Measurements from ENCODE around the gene PCMT1. TPM values are rescaled to one million over a fixed set of nuclear protein-coding genes. Genes with fewer than 3 reads are reported as not detected.
"Not testable (repeated sequence)": the region's sequence is repeated elsewhere in the genome, so short reads cannot be mapped to it uniquely, and the experiment has no call there.

The PCMT1 gene
- total RNA-seq, 2 donors from 2014 or later = 50.4 to 69.9 TPM

DNA sequence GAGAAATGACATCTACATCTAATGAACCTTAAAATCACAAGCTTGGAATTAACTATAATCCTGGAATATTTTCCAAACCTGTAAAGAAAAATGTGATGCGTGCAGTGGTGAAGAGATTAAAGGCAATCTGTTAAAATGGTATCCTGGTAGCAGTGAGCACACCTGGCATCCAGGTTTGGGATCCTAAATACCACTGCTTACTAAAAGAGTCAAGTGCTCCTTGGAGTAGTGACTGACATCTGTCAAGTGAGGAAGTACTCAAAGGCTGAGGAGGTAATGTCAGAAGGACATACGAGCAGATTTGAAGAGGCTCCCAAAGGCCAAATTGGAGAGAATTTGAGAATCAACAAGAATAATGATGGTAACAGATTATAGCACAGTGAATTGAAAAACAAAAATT lies 32.8 kb downstream of the PCMT1 start:
- DNase-seq (ENCODE audit: low spot score) = no peak
- intact Hi-C loops (cut with DNase I) = no loop called here

DNA sequence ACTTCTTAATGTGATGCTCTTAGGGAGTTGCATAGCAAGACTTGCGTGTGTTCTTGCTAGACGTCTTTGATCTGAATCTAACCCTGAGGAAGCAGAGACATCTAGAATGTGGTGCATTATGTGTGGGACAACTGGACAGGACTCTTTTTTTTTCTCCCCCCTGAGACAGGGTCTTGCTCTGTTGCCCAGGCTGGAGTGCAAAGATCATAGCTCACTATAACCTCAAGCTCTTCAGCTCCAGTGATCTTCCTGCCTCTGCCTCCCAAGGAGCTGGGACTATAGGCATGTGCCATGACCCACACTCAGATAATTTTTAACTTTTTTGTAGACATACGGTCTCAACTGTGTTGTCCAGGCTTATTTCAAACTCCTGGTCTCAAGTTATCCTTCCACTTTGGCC lies 34.0 kb downstream of the PCMT1 start:
- intact Hi-C loops (cut with DNase I) = no loop called here
- DNase-seq (ENCODE audit: low spot score) = no peak

DNA sequence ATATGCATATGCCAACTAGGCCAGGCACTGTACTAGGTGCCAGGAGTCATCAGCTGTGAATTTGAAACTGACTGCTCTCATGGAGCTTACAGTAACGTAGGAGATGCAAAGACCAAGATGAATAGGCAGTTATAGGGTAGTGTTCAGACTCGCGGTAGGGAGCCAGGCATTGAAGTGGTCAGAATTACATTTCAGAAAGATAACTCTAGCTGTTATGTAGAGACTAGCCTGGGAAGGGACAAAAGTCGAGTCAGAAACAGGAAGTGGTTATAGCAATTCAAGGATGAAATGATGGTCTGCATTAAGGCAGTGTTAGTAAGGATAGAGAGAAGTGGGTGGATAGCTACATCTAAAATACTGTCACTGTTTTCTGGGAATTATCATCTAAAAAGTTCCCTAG lies 56.6 kb downstream of the PCMT1 start:
- DNase-seq (ENCODE audit: low spot score) = no peak
- intact Hi-C loops (cut with DNase I) = no loop called here

DNA sequence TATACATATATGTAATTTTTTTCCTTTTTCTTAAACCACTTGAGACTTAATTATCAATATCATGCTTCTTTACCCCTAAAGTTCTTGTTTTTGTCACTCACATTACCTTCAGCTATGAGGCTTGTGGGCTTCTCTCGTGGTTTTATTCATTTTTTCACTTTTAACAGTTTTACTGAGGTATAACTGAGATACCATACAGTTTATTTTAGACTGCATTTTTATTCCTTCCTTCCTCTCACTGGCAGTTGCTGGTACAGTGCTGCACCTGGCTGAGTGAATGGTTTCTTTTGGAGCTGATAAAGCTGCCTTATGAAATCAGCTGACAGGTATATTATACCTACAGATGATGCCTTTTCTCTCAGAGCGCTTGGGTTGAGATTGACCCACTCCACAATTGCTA lies 60.3 kb downstream of the PCMT1 start:
- DNase-seq (ENCODE audit: low spot score) = no peak
- intact Hi-C loops (cut with DNase I) = no loop called here

DNA sequence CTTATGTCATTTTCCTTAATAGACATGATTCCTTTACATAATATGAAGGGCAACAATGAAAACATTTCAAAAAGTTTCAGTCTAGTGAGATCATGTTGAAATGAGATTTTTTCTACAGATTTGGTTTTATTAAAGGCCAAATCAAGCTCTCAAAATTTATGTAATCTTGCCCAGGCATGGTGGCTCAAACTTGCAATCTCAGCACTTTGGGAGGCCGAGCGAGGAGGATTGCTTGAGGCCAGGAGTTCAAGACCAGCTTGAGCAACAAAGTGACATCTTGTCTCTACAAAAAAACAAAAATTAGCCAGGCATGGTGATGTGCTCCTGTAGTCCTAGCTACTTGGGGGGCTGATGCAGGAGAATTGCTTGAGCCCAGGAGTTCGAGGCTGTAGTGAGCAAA lies 63.8 kb downstream of the PCMT1 start:
- intact Hi-C loops (cut with DNase I) = no loop called here
- no peak for DNase-seq (ENCODE audit: low spot score)

DNA sequence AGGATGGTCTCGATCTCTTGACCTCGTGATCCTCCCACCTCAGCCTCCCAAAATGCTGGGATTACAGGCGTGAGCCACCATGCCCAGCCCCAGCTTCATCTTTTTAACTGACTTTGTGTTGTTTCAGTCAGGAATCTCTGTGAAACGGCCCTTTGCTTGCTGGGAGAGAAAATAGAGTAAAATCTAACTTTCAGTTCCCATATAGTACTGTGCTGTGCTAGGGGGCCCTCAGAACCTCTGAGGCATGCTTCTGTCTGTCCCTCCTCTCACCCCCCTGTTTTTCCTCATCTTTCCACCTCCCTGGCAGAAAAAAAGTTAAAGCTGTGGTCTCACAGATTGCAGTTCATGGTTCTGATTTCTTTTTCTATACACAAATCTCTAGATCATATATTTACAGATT lies 66.2 kb downstream of the PCMT1 start:
- intact Hi-C loops (cut with DNase I) = no loop called here

DNA sequence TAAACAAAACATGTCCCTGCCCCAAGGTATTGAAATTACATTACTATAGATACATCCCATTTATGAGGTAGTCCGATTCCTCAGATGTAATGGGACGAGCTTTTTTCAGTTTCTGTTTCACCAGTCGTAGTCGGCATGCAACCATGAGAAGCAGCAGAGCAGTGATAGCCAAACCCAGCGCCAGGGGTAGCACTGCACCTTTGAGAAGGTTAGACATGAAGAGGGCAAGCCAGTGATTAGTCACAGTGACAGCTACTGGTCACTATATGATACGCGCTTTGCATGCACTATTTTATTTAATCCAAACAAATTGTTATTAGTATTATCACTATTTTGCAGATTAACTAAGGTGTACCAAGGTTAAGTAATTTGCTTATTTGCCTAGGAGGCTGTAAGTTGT lies 71.0 kb downstream of the PCMT1 start:
- intact Hi-C loops (cut with DNase I) = no loop called here
- no peak for DNase-seq (ENCODE audit: low spot score)

More for the DNA sequence above, 66.2 kb downstream of the PCMT1 start:
- no peak for DNase-seq (ENCODE audit: low spot score)

DNA sequence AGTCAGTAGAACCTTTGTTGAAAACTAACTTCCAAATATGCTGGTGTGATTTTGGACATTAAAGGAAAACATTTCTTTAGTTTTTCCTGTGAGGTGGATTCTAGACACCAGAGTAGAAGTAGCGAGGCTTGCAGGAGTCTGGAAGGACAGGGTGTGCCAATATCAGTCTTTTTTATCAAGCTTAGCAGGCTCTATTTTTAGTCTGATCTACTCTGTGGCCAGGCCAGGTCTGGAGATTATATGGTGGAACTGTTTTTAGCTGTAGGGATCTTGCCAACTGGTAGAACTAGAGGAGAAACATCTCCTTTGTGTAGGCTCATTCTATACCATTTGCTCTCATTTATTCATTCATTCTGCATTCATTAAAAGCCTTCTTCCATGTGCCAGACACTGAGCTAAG lies 72.0 kb downstream of the PCMT1 start:
- intact Hi-C loops (cut with DNase I) = no loop called here
- DNase-seq (ENCODE audit: low spot score) = no peak

DNA sequence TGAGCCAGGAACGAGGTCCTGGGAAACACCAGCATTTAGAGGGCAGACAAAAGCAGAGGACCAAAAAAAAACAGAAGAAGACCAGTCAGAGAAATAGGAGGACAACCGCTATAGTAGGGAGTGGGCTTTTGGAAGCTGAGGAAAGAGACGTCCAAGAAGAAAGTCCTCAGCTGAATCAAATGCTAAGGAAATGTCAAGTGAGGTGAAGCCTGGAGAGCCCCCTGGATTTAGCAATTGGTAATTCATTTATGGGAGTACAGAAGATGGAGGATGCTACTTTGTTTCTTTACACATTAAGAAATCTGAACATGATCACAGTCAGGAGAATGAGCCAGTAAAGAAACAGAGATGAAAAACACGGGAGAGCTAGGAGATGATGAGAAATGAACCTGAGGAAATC lies 73.5 kb downstream of the PCMT1 start:
- intact Hi-C loops (cut with DNase I) = no loop called here
- DNase-seq (ENCODE audit: low spot score) = no peak

DNA sequence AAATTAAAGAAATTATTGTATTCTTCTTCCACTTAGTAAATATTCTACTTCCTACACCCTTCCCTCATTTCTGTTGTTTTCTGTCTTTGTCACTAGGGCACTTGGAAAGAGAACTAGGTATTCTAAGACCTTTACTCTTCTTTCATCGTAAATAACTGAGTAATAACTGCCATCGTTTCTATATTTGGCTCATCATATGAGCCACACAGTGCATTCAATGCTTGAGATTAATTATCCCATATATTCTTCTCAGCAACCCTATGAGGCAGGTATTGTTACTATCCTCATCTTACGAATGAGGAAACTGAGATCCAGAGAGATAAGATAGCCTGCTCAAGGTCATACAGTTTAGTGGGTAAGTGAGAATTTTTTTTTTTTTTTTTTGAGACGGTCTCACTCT lies 75.8 kb downstream of the PCMT1 start:
- DNase-seq (ENCODE audit: low spot score) = no peak
- intact Hi-C loops (cut with DNase I) = no loop called here

DNA sequence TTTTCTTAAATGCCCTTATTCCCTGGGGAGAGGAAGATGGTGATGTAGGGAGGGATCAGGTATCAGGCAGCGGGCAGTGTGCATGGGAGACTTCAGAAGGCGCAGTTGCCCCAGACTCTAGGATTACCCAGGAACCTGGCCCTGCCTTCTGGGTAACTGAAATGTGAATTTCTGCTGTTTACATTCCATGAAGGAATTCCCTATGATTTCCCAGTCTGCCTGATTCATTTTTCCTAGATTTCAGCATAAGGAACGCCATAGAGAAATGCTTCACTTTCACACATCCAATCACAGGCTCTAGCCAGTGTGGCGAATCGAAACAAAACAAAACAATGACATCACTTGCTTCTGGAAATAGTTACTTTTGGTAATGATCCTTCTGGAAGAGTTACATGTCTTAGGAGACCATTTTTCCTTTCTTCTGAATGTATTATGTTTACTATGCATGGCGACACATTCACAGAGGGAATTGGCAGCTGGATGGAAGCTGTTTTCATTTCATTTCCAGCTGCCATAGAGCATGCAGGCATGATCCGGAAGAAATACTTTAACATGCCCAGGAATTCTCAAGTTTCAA lies 81.3 kb downstream of the PCMT1 start:
- intact Hi-C loops (cut with DNase I) = loop anchor here in 1 of 2 donors (1.0 kb wide), 1 partner anchor 14 kb away; no protein-coding TSS in a partner anchor
- DNase-seq (ENCODE audit: low spot score) = no peak

DNA sequence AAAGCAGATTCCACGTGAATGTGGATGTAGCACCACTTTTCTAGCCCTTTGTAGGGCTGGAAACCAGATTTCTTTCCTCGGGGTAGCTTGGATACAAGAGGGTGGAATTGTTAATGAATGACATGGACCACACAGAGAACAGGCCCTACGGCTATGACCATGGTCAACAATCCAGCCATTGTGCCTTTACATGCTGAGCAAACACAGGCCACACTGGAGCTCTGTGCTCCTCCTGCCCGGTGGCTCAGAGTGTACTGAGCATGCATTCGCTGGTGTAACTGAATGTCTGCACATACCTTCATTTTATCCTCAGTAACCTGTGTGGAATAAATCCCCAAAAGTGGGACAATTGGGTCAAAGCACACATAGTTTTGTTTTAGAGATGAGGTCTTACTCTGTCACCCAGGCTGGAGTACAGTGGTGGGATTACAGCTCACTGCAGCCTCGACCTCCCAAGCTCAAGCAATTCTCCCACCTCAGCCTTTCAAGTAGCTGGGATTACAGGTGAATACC lies 81.8 kb downstream of the PCMT1 start:
- no peak for DNase-seq (ENCODE audit: low spot score)
- intact Hi-C loops (cut with DNase I) = no loop called here

DNA sequence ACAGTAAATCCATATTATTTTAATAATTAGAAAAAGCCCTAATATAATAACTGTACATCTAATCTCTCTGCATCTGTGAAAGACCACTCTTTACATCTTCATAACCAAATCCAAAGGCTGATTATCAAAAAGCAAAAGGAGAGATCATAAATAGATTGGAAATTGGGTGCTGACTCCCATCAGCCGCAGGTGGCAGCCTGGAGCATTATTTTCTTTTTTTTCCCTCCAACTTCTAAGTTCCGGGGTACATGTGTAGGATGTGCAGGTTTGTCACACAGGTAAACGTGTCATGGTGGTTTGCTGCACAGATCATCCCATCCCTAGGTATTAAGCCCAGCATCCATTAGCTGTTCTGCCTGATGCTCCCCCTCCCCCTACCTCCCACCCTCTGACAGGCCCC lies 84.1 kb downstream of the PCMT1 start:
- DNase-seq (ENCODE audit: low spot score) = no peak
- intact Hi-C loops (cut with DNase I) = loop anchor here in 1 of 2 donors (2.0 kb wide), 1 partner anchor 93 kb away; no protein-coding TSS in a partner anchor

DNA sequence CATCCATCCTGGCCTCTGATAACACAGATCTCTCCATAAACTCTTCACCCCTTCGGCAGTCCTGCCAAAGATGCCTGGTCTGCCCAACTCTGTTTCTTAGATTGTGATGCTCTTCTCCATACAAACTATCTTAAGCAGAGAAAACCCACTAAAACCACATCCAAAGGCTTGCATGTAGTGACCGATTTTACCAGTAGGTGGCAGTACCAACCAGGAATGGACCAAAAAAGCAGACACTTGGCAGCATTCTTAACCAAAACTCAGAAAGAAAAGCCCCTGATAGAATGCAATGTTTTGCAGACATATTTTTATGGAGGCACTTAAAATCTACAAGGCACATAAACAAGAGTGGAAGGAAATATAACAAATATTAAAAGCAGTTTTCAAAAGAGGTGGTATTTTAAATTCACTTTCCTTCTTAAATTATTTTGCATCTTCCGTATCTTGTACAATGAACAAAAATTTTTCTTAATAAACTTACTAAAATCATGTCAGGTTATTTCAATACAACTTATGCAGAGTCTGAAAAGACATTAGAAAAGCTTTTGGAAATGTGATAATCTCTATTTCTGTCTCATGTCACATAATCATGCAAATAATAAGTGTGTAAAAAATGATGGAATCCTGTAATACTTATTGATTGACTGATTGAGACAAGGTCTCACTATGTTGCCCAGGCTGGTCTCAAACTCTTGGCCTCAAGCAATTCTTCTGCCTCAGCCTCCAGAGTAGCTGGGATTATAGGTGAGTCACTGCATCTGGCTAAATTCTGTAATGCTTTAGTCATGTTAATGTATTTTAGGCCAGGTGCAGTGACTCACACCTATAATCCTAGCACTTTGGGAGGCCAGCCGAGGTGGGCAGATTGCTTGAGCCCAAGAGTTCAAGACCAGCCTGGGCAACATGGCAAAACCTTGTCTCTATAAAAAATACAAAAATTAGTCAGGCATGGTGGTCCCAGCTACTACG lies 85.3 kb downstream of the PCMT1 start:
- intact Hi-C loops (cut with DNase I) = loop anchor here in 1 of 2 donors (2.0 kb wide), 1 partner anchor 92 kb away; no protein-coding TSS in a partner anchor
- DNase-seq (ENCODE audit: low spot score) = no peak

DNA sequence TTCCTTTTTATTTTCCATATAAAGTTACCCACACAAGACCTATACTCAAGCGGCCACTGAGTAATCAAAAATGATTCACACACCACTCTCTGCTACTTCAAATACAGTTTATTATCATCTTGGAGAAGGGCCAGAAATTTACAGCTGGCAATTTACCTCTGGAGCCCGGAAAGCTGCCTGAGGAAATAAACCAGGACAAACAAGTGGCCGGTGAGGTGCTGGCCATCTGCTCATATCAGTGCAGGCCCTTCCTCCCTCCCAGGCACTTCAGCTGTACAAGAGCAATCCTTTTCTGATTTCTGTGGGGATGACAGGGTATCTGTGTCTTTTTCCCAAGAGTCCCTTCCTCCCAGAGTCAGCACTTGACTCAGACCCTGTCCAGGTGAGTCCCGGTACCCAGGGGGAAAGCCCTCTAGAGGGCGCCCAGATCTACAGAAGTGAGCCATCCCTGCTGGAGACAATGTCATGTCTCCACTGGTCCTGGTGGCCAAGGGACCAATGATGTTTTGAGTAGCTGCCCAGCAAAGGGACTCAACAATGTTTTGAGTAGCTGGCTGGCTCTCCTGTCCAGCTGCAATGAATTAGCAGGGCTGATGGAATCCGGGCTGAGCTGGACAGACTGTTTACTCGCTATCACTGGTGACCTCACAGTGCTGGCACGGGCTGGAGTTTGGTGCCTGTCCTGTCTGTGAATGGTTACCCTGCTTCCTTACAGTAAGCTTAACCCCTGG lies 91.0 kb downstream of the PCMT1 start:
- intact Hi-C loops (cut with DNase I) = no loop called here
- peak; percentile 91 for DNase-seq (ENCODE audit: low spot score)

DNA sequence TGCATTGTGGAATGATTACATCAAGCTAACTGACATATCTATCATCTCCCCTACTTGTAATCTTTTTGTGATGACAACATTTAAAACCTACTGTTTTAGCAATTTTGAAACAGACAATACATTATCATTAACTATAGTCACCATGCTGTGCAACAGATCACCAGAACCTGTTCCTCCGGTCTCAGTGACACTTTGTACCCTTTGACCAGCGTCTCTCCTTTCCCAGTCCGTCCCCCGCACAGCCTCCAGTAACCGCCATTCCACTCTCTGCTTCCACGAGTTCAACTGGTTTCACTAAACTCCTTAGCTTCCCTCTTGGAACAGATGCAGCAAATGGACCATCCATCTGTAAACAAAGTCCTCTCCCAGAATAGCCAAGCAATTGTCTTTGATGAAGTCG lies 92.8 kb downstream of the PCMT1 start:
- intact Hi-C loops (cut with DNase I) = no loop called here
- no peak for DNase-seq (ENCODE audit: low spot score)

DNA sequence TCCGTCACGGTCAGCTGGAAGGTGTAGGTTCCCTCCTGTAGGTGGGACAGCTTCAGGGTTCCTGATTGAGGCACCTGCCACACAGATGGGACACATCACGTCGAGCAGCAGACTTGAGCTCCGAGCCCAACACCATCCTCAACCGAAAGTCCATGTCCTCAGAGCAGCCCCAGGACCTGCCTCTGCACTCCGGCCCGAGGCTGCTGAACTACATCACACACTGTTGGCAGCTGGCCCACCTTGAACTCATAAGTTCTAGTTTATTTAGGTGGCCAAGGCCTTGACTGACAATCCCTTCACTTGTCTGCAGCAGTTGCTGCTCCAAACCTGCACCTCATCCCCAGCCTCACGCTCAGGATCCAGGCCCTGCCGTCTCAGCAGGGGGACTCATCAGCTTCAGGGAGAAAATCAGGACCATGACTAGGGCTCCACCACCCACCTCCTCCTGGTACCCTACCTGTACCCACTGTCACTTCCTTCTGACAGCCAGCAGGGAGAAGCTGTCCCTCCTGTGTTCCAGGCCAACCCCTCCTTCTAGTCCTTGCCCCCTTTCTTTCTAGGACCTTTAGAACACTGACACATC lies 93.6 kb downstream of the PCMT1 start:
- intact Hi-C loops (cut with DNase I) = no loop called here
- no peak for DNase-seq (ENCODE audit: low spot score)

DNA sequence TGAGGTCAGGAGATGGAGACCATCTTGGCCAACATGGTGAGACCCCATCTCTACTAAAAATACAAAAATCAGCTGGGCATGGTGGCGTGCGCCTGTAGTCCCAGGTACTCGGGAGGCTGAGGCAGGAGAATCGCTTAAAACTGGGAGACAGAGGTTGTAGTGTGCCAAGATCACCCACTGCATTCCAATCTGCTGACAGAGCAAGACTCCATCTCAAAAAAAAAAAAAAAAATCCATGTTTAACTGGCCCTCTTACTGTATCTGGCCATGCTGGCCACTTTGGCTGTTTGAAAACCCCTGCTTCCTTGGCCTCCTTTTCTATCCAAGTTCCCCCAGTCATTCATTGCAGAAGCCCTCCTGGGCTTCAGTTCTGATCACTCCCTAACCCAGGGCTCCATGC lies 94.5 kb downstream of the PCMT1 start:
- DNase-seq (ENCODE audit: low spot score); intact Hi-C loops (cut with DNase I): not testable (repeated sequence)

DNA sequence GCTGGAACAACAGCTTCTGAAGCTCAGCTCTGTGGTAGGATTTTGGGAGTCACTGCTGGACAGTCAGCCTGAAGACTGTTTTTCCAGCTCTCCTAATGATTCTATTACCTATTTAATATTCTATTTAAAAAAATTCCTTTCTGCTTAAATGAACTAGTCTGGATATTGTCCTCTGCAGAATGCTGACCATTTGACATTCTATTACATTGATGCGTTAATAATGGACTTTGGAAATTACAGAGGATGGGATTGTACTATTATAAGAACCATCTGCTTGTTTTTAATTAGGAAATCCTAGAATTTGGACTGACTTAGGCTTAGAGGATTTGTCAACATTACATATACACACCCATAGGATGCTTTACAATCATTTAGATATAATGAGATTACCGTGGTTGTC lies 94.9 kb downstream of the PCMT1 start:
- intact Hi-C loops (cut with DNase I) = no loop called here
- no peak for DNase-seq (ENCODE audit: low spot score)

DNA sequence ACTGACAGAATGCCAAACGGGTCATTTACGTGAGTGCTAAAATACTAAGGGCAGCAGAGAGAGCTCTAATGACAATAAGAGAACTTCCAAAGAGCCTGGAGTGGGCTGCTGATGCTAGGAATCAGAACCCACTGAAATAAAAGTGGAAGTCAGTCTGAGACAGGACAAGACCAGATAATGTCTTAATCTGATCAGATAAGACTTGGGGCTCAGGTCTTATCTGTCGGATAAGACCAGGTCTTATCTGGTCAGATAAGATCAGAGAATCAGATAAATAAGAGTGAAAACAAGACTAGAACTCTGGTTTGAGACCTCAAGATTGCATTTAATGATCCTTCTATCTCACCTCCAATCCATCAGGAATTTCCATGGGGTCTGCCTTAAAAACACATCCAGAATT lies 96.0 kb downstream of the PCMT1 start:
- intact Hi-C loops (cut with DNase I) = no loop called here
- DNase-seq (ENCODE audit: low spot score) = no peak
